Mesenchymal stem cell (in vitro differentiated cells and primary cell): ENCODE results near the gene TYMP.

ENCODE experiments used
- DNase-seq: peaks from one replicate; pipeline ENCODE4 v3.0.0-alpha.2; 2013
- H2AFZ ChIP-seq: one replicate; pipeline ENCODE4 v1.6.1; 2013; ENCODE audit warnings: low read depth, mild to moderate bottlenecking, control low read depth, inconsistent platforms, low read length, moderate library complexity
- H2AK5ac ChIP-seq: 2 replicates; pipeline ENCODE4 v1.6.1; 2013; ENCODE audit warnings: low read length, moderate library complexity, mild to moderate bottlenecking, inconsistent platforms; ENCODE audit not compliant: severe bottlenecking
- H2BK120ac ChIP-seq: one replicate; pipeline ENCODE4 v1.6.1; 2013; ENCODE audit warnings: low read depth, mild to moderate bottlenecking, inconsistent platforms, low read length, moderate library complexity
- H2BK12ac ChIP-seq, 2 experiments: one replicate each; pipeline ENCODE4 v1.6.1; 2013; ENCODE audit warnings: inconsistent platforms in 2 of 2, low read length in 2 of 2, mild to moderate bottlenecking in 2 of 2, moderate library complexity in 2 of 2, control low read depth in 1 of 2
- H2BK15ac ChIP-seq: one replicate; pipeline ENCODE4 v1.6.1; 2013; ENCODE audit warnings: mild to moderate bottlenecking, low read depth, inconsistent platforms; ENCODE audit not compliant: poor library complexity, severe bottlenecking
- H2BK5ac ChIP-seq: 2 replicates; pipeline ENCODE4 v1.6.1; 2013; ENCODE audit warnings: low read depth, mild to moderate bottlenecking, low read length, control low read depth, inconsistent platforms; ENCODE audit not compliant: poor library complexity, severe bottlenecking
- H3K14ac ChIP-seq, 2 experiments: one replicate each; pipeline ENCODE4 v1.6.1; 2013; ENCODE audit warnings: inconsistent platforms in 2 of 2, low read length in 2 of 2, control low read depth in 1 of 2, mild to moderate bottlenecking in 1 of 2, moderate library complexity in 1 of 2
- H3K18ac ChIP-seq, 2 experiments: one replicate each; pipeline ENCODE4 v1.6.1; 2013; ENCODE audit warnings: inconsistent platforms in 2 of 2, low read length in 2 of 2, control low read depth in 1 of 2, low read depth in 1 of 2, mild to moderate bottlenecking in 1 of 2
- H3K23ac ChIP-seq, 2 experiments: one replicate each; pipeline ENCODE4 v1.6.1; 2013; ENCODE audit warnings: inconsistent platforms in 2 of 2, low read length in 2 of 2, mild to moderate bottlenecking in 2 of 2, moderate library complexity in 2 of 2, control low read depth in 1 of 2
- H3K27ac ChIP-seq: 2 replicates; pipeline ENCODE4 v1.5.1; 2013; ENCODE audit warnings: mild to moderate bottlenecking, moderate library complexity, low read length, control low read depth, inconsistent platforms; ENCODE audit not compliant: poor library complexity, severe bottlenecking
- H3K27me3 ChIP-seq, 2 experiments: 2 replicates each; pipeline versions ENCODE4 v1.6.1 to v1.7.0; 2013; ENCODE audit warnings: low read length in 2 of 2, mild to moderate bottlenecking in 2 of 2, moderate library complexity in 2 of 2, control low read depth in 1 of 2, inconsistent platforms in 1 of 2; ENCODE audit not compliant: control insufficient read depth in 1 of 2, insufficient read depth in 1 of 2
- H3K36me3 ChIP-seq, 2 experiments: 2 replicates each; pipeline versions ENCODE4 v1.6.1 to v1.7.0; 2013; ENCODE audit warnings: low read length in 2 of 2, control low read depth in 1 of 2, inconsistent platforms in 1 of 2, low read depth in 1 of 2, mild to moderate bottlenecking in 1 of 2; ENCODE audit not compliant: insufficient read depth in 2 of 2, control insufficient read depth in 1 of 2
- H3K4ac ChIP-seq, 2 experiments: one replicate each; pipeline ENCODE4 v1.6.1; 2013; ENCODE audit warnings: inconsistent platforms in 2 of 2, low read length in 2 of 2, mild to moderate bottlenecking in 2 of 2, moderate library complexity in 2 of 2, control low read depth in 1 of 2, low read depth in 1 of 2
- H3K4me1 ChIP-seq: 2 replicates; pipeline ENCODE4 v1.6.1; 2013; ENCODE audit warnings: low read depth, low read length, control low read depth; ENCODE audit not compliant: control insufficient read depth, insufficient read depth
- H3K4me2 ChIP-seq: 2 replicates; pipeline ENCODE4 v1.6.1; 2013; ENCODE audit warnings: low read length, mild to moderate bottlenecking, inconsistent platforms; ENCODE audit not compliant: poor library complexity, severe bottlenecking
- H3K4me3 ChIP-seq, 2 experiments: 2 replicates each; pipeline versions ENCODE4 v1.5.1 to v1.7.0; 2013; ENCODE audit warnings: low read length in 2 of 2, mild to moderate bottlenecking in 2 of 2, control low read depth in 1 of 2, low read depth in 1 of 2; ENCODE audit not compliant: insufficient read depth in 1 of 2
- H3K79me1 ChIP-seq: replicated peaks from 2 replicates; pipeline ENCODE4 v1.6.1; 2013; ENCODE audit warnings: mild to moderate bottlenecking, control low read depth, low read length, inconsistent platforms; ENCODE audit not compliant: poor library complexity, severe bottlenecking
- H3K9ac ChIP-seq: 2 replicates; pipeline ENCODE4 v1.7.0; 2013; ENCODE audit warnings: mild to moderate bottlenecking, low read length, moderate library complexity
- H3K9me3 ChIP-seq: 2 replicates; pipeline ENCODE4 v1.7.0; 2013; ENCODE audit warnings: mild to moderate bottlenecking, low read length; ENCODE audit not compliant: control insufficient read depth
- H4K8ac ChIP-seq: one replicate; pipeline ENCODE4 v1.6.1; 2013; ENCODE audit warnings: inconsistent platforms, mild to moderate bottlenecking, low read length, moderate library complexity
- H4K91ac ChIP-seq: one replicate; pipeline ENCODE4 v1.6.1; 2013; ENCODE audit warnings: mild to moderate bottlenecking, low read length, inconsistent platforms
- WGBS: methylation state at CpG from one replicate; pipeline ENCODE4 v1.1.7; 2013; ENCODE audit warnings: mixed read lengths; 5-methylcytosine and 5-hydroxymethylcytosine counted together

Gene TYMP

DNA sequence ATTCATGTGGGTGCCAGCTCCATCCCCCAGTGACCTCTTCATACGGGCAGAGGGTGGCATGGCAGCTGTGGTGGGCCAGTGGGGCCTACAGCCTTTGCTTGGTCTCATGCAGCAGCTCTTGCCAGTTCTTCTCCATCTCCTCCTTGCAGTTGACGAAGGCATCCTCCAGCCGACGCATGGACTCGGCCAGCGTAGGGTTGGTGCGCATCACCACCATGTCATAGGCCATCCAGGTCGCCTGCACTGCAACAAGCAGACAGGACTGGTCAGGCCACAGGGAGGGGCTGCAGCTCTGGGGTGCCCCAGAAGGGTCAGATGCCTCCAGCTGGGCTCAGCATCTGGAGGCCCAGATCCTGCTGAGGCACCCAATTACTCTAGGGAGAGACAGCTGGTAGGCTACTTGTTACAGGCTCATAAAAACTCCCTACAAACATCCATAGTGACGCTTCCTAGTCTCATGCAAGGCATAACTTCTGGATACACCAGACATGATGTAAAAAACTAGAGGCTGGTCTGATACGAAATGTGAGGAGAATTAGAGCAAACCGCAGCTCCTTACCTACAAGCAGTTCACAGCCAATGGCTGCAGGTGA is 21.4 kb upstream of the TYMP start:
- Histone ChIP-seq H3K36me3 (no peaks in the 10 kb centered on the region), H3K18ac (no peak overlapping the region), H3K23ac (no peak overlapping the region), H2BK15ac (no peak overlapping the region), H2BK5ac (no peak overlapping the region), H3K4me2 (no peak overlapping the region), H3K9me3 (no peaks in the 10 kb centered on the region), H2BK120ac (no peak overlapping the region), H2AFZ (no peak overlapping the region), H3K4ac (no peak overlapping the region), H3K9ac (no peak overlapping the region), H3K14ac (peak overlapping the region in 1 of 2 experiments; percentile 55), H4K91ac (no peak overlapping the region), H3K4me1 (no peaks in the 10 kb centered on the region), H2AK5ac (no peak overlapping the region), H2BK12ac (no peak overlapping the region), H3K27me3 (peaks cover 12 to 55% of the 10 kb centered on the region in 2 experiments), H3K27ac (no peak overlapping the region), H4K8ac (no peak overlapping the region), H3K79me1 (no peaks in the 10 kb centered on the region), H3K4me3 (no peak overlapping the region)
- no peak for DNase-seq
- WGBS = 93% methylated on average over 11 of the region's 11 CpGs

DNA sequence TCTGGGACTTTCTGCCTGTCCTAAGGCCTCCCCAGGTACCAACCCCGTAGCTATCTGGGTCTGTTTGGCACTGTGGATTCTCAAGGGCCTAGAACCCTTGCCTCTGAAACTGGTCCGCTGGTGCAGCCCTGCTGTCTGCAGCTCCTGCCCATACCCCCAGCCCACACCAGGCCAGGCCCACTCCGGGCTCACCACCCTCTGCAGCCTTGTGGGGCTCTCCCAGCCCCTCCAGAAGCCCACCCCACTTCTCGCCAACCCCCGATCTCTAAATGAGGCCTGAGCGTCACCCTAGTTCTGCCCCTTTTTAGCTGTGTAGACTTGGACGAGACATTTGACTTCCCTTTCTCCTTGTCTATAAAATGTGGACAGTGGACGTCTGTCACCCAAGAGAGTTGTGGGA is 20.6 kb upstream of the TYMP start:
- H2BK120ac ChIP-seq = no peak overlapping the region
- WGBS = 90% methylated on average over 8 of the region's 8 CpGs
- no peaks in the 10 kb centered on the region for H3K36me3 ChIP-seq
- no peaks in the 10 kb centered on the region for H3K79me1 ChIP-seq
- H3K27me3 ChIP-seq = peaks cover 10 to 60% of the 10 kb centered on the region in 2 experiments
- H2AFZ ChIP-seq = no peak overlapping the region
- H2BK5ac ChIP-seq = no peak overlapping the region
- no peak overlapping the region for H2BK12ac ChIP-seq
- no peak overlapping the region for H3K4ac ChIP-seq
- no peak overlapping the region for H4K91ac ChIP-seq
- H3K4me2 ChIP-seq = no peak overlapping the region
- no peak overlapping the region for H3K4me3 ChIP-seq
- H3K4me1 ChIP-seq = no peaks in the 10 kb centered on the region
- no peak for DNase-seq
- no peak overlapping the region for H3K14ac ChIP-seq
- no peak overlapping the region for H3K18ac ChIP-seq
- H3K23ac ChIP-seq = no peak overlapping the region
- H2BK15ac ChIP-seq = no peak overlapping the region
- no peak overlapping the region for H3K27ac ChIP-seq
- no peaks in the 10 kb centered on the region for H3K9me3 ChIP-seq
- H2AK5ac ChIP-seq = no peak overlapping the region
- no peak overlapping the region for H4K8ac ChIP-seq
- H3K9ac ChIP-seq = no peak overlapping the region

DNA sequence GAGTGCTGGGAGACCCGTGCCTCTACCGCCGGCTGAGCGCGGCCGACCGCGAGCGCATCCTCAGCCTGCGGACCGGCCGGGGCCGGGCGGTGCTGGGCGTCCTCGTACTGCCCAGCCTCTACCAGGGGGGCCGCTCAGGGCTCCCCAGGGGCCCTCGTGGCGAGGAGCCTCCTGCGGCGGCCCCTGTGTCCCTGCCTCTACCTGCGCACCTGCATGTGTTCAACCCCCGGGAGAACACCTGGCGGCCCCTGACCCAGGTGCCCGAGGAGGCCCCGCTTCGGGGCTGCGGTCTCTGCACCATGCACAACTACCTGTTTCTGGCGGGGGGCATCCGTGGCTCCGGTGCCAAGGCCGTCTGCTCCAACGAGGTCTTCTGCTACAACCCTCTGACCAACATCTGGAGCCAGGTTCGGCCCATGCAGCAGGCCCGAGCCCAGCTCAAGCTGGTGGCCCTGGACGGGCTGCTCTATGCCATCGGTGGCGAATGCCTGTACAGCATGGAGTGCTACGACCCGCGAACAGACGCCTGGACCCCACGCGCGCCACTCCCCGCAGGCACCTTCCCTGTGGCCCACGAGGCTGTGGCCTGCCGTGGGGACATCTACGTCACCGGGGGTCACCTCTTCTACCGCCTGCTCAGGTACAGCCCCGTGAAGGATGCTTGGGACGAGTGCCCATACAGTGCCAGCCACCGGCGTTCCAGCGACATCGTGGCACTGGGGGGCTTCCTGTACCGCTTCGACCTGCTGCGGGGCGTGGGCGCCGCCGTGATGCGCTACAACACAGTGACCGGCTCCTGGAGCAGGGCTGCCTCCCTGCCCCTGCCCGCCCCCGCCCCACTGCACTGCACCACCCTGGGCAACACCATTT is 19.3 kb upstream of the TYMP start:
- no peak overlapping the region for H2AK5ac ChIP-seq
- no peaks in the 10 kb centered on the region for H3K36me3 ChIP-seq
- no peak overlapping the region for H3K23ac ChIP-seq
- H3K4me1 ChIP-seq = peaks cover 4% of the 10 kb centered on the region
- no peak overlapping the region for H2BK120ac ChIP-seq
- no peak overlapping the region for H3K9ac ChIP-seq
- no peak for DNase-seq
- no peaks in the 10 kb centered on the region for H3K9me3 ChIP-seq
- H3K79me1 ChIP-seq = no peaks in the 10 kb centered on the region
- peaks cover 10 to 71% of the 10 kb centered on the region in 2 experiments for H3K27me3 ChIP-seq
- H3K4ac ChIP-seq = no peak overlapping the region
- no peak overlapping the region for H4K8ac ChIP-seq
- no peak overlapping the region for H2BK15ac ChIP-seq
- H3K14ac ChIP-seq = no peak overlapping the region
- peak overlapping the region in 1 of 2 experiments; percentile 16 for H2BK12ac ChIP-seq
- H2AFZ ChIP-seq = no peak overlapping the region
- no peak overlapping the region for H3K18ac ChIP-seq
- peak overlapping the region; percentile 53 for H4K91ac ChIP-seq
- no peak overlapping the region for H3K4me3 ChIP-seq
- no peak overlapping the region for H3K27ac ChIP-seq
- 93% methylated on average over 68 of the region's 68 CpGs for WGBS
- H2BK5ac ChIP-seq = no peak overlapping the region
- no peak overlapping the region for H3K4me2 ChIP-seq

DNA sequence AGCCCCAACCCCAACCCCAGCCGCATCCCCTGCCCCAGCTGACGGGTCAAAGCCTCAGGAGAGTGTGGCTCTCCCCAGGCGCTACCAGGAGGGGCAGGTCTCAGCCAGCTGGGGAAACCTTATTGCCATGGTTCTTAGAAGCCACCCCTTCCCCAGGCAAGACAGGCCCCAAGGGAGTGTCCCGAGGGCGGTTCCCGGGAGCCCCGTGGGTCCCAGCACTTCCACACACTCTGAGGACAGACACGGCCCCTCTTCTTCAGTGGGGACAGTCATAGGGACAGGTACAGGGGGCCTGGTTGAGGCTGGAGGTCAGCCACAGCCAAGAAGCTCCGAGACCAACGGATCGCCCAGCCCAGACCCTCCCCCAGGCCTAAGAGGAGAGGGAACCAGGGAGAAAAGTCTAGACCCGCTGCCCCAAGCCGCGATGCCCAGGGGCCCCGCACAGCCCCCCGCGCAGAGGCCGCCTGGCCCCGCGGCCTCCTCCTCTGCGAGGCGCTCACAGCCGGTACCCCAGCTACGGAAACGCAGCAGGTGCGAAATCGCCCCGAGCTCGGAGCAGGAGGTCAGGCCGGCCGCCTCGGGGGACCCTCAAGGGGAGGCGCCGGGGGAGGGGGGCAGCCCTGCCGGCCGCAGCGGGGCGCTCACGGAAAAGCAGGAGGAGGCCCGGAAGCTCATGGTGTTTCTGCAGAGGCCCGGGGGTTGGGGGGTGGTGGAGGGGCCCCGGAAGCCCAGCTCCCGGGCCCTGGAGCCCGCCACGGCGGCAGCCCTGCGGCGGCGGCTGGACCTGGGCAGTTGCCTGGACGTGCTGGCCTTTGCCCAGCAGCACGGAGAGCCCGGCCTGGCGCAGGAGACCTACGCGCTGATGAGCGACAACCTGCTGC is 18.5 kb upstream of the TYMP start:
- H3K9ac ChIP-seq = no peak overlapping the region
- H3K4me1 ChIP-seq = peaks cover 7% of the 10 kb centered on the region
- no peak for DNase-seq
- H4K91ac ChIP-seq = no peak overlapping the region
- H3K27me3 ChIP-seq = peaks cover 10 to 70% of the 10 kb centered on the region in 2 experiments
- H2AK5ac ChIP-seq = no peak overlapping the region
- no peak overlapping the region for H3K4me3 ChIP-seq
- H2BK15ac ChIP-seq = no peak overlapping the region
- whole genome bisulfite sequencing = 90% methylated on average over 52 of the region's 56 CpGs
- no peak overlapping the region for H3K23ac ChIP-seq
- no peak overlapping the region for H2AFZ ChIP-seq
- H3K18ac ChIP-seq = no peak overlapping the region
- no peak overlapping the region for H3K4me2 ChIP-seq
- no peak overlapping the region for H3K14ac ChIP-seq
- H2BK12ac ChIP-seq = no peak overlapping the region
- no peaks in the 10 kb centered on the region for H3K9me3 ChIP-seq
- H2BK5ac ChIP-seq = no peak overlapping the region
- no peak overlapping the region for H3K27ac ChIP-seq
- no peak overlapping the region for H4K8ac ChIP-seq
- no peak overlapping the region for H2BK120ac ChIP-seq
- H3K4ac ChIP-seq = no peak overlapping the region
- H3K79me1 ChIP-seq = no peaks in the 10 kb centered on the region
- no peaks in the 10 kb centered on the region for H3K36me3 ChIP-seq
